Bronchial epithelial cell (primary cell): ENCODE data around the gene BMPR2. TPM values are rescaled to one million over a fixed set of nuclear protein-coding genes. Genes with fewer than 3 reads are reported as not detected.

ENCODE experiments used
- DNase-seq: peaks from one replicate; pipeline ENCODE4 v3.0.0-alpha.2; 2010; ENCODE audit warnings: low read depth
- FAIRE-seq: peaks from 2 replicates; lab custom pipeline; 2011; peaks lifted over from hg19 to GRCh38; lab: Jason Lieb, UNC
- H3K27me3 ChIP-seq: 2 replicates; pipeline ENCODE4 v1.5.1; 2011; ENCODE audit warnings: low read length; ENCODE audit not compliant: control insufficient read depth, insufficient read depth
- H3K36me3 ChIP-seq: 2 replicates; pipeline ENCODE4 v1.5.1; 2011; ENCODE audit warnings: low read length; ENCODE audit not compliant: control insufficient read depth, insufficient read depth
- H3K4me3 ChIP-seq: 2 replicates; pipeline ENCODE4 v1.5.1; 2011; ENCODE audit warnings: mild to moderate bottlenecking, low read depth, low read length, control low read depth
- total RNA-seq: library from RNA; depleted of rRNA; stranded (reverse); fragments of >200 nt; gene quantifications from 2 replicates; pipeline ENCODE4 v1.2.1, GENCODE V29; 2014
- TF ChIP-seq, protein P1 (sequence below): IDR thresholded peaks from 2 replicates; pipeline ENCODE4 v1.5.1; 2011; ENCODE audit warnings: mild to moderate bottlenecking, moderate library complexity, low read length, control low read depth, inconsistent platforms; ENCODE audit not compliant: insufficient read depth, severe bottlenecking

The BMPR2 gene
- total RNA-seq, 1 donor from 2014 or later = 6.3 TPM

DNA sequence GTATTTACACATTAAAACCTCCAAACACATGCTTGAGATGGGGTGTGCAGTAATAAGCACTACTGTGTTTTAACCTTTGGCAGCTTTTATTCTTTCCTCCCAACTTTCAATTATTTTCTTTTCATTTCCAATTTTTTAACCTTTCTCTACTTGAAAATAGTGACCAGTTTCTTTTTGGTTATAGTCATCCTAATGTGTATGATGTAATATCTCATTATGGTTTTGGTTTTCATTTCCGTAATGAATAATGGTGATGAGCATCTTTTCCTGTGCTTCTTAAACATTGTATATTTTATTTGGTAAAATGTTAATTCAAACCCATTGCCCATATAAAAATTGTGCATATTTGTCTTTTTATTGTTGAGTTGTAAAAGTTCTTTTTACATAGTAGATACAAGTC, 103.5 kb downstream of the BMPR2 start:
- H3K27me3 ChIP-seq = no peaks in the 10 kb centered on the region
- no peaks in the 10 kb centered on the region for H3K36me3 ChIP-seq
- DNase-seq (no peak), FAIRE-seq (no peak)
- TF ChIP-seq, protein P1, sequence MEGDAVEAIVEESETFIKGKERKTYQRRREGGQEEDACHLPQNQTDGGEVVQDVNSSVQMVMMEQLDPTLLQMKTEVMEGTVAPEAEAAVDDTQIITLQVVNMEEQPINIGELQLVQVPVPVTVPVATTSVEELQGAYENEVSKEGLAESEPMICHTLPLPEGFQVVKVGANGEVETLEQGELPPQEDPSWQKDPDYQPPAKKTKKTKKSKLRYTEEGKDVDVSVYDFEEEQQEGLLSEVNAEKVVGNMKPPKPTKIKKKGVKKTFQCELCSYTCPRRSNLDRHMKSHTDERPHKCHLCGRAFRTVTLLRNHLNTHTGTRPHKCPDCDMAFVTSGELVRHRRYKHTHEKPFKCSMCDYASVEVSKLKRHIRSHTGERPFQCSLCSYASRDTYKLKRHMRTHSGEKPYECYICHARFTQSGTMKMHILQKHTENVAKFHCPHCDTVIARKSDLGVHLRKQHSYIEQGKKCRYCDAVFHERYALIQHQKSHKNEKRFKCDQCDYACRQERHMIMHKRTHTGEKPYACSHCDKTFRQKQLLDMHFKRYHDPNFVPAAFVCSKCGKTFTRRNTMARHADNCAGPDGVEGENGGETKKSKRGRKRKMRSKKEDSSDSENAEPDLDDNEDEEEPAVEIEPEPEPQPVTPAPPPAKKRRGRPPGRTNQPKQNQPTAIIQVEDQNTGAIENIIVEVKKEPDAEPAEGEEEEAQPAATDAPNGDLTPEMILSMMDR = no peak
- no peak overlapping the region for H3K4me3 ChIP-seq

DNA sequence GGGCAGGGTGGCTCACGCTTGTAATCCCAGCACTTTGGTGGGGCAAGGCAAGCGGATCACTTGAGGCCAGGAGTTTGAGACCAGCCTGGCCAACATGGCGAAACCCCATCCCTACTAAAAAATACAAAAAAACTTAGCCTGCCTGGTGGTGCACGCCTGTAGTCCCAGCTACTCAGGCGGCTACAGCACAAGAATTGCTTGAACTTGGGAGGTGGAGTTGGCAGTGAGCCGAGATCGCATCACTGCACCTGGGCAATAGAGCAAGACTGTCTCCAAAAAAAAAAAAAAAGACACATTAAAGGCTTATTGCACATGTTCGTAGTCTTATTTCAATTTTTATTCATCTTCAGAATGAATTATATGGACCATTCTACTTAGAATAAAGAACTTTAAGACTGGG, 110.2 kb downstream of the BMPR2 start:
- Histone ChIP-seq H3K36me3 (no peaks in the 10 kb centered on the region), H3K4me3 (no peak overlapping the region), H3K27me3 (no peaks in the 10 kb centered on the region)
- DNase-seq (no peak), FAIRE-seq (no peak)
- TF ChIP-seq, protein P1 = no peak

DNA sequence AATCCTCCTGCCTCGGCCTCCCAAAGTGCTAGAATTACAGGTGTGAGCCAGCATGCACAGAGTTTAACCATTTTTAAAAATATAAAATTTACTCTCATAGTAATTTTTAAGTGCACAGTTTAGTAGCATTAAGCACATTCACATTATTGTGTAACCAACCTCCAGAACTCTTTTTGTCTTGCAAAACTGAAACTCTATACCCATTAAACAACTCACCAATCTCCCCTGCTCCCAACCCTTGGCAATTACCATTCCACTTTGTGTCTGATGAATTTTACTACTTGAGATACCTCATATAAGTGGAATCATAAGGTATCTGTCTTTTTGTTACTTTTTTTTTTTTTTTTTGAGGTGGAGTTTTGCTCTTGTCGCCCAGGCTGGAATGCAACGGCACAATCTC, 112.5 kb downstream of the BMPR2 start:
- no peak for DNase-seq
- Histone ChIP-seq H3K36me3 (no peaks in the 10 kb centered on the region), H3K27me3 (no peaks in the 10 kb centered on the region), H3K4me3 (no peak overlapping the region)
- FAIRE-seq = no peak
- TF ChIP-seq, protein P1 = no peak

DNA sequence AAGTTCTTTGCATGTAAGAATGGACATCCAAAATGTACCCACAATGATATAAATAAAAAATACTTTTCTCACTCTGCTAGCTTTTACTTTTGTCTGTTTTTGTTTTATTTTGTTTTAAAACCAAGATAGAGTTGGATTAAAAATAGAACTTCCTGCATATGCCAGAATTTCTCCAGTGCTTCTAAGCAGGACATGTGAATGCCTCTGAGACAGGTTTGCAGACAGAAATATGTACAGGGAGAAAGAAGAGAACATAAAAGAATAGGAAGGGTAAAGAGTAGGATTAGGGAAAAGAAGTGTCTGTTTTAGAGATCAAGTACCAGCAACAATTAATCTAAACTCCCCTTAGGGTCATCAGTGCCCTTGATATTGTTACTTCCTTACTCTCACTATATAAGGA, 114.4 kb downstream of the BMPR2 start:
- no peaks in the 10 kb centered on the region for H3K36me3 ChIP-seq
- no peak for DNase-seq
- FAIRE-seq = no peak
- no peaks in the 10 kb centered on the region for H3K27me3 ChIP-seq
- TF ChIP-seq, protein P1 = no peak
- no peak overlapping the region for H3K4me3 ChIP-seq

DNA sequence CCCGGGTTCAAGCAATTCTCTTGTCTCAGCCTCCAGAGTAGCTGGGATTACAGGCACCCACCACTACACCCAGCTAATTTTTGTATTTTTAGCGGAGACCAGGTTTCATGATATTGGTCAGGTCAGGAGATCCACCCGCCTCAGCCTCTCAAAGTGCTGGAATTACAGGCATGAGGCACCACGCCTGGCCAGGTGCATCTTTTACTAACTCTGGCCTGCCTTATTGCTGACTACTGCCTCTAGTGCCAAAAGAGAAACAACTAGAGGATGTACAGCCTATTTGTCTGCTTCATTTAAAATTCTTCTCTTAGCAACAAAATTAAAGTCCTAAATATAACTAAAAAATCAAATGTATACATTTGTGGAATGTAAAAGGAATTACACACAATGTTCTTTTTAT, 115.4 kb downstream of the BMPR2 start:
- no peak for FAIRE-seq

More for the DNA sequence above, 115.4 kb downstream of the BMPR2 start:
- Histone ChIP-seq H3K36me3 (no peaks in the 10 kb centered on the region), H3K27me3 (no peaks in the 10 kb centered on the region), H3K4me3 (no peak overlapping the region)
- DNase-seq = no peak
- TF ChIP-seq, protein P1 = no peak
